ENCODE results near the gene QKI. TPM values are rescaled to one million over a fixed set of nuclear protein-coding genes. Genes with fewer than 3 reads are reported as not detected.

The QKI gene
- total RNA-seq, 1 donor from 2014 or later, result 247 TPM

- no peaks in the 10 kb centered on the region for H3K4me1 ChIP-seq
- no peak overlapping the region for H3K27ac ChIP-seq
- H3K27me3 ChIP-seq (ENCODE audit: low read depth), result no peaks in the 10 kb centered on the region
- peaks cover 61% of the 10 kb centered on the region for H3K36me3 ChIP-seq
- no peak overlapping the region for H3K4me3 ChIP-seq
- ATAC-seq (no peak), DNase-seq (no peak)
- intact Hi-C loops (cut with DNase I), result no loop called here
- no peaks in the 10 kb centered on the region for H3K9me3 ChIP-seq
- no peak for TF ChIP-seq CTCF (IDR thresholded peaks at IDR 0.05)
Measured at GRCh38 chr6:163566056-163566455, 151.5 kb downstream of the QKI start.

- DNase-seq (no peak), ATAC-seq (no peak)
- H3K4me1 ChIP-seq, result no peaks in the 10 kb centered on the region
- H3K36me3 ChIP-seq, result peaks cover 53% of the 10 kb centered on the region
- intact Hi-C loops (cut with DNase I), result no loop called here
- H3K4me3 ChIP-seq, result no peak overlapping the region
- no peak for TF ChIP-seq CTCF (IDR thresholded peaks at IDR 0.05)
- no peak overlapping the region for H3K27ac ChIP-seq
- no peaks in the 10 kb centered on the region for H3K27me3 ChIP-seq (ENCODE audit: low read depth)
- H3K9me3 ChIP-seq, result no peaks in the 10 kb centered on the region
Measured at GRCh38 chr6:163568275-163568674, 153.8 kb downstream of the QKI start.

- TF ChIP-seq CTCF (IDR thresholded peaks at IDR 0.05), result no peak
- intact Hi-C loops (cut with DNase I), result no loop called here
- ATAC-seq, result no peak
Measured at GRCh38 chr6:163570579-163571231, 156.2 kb downstream of the QKI start.

GRCh38 chr6:163571730-163572129, 157.2 kb downstream of the QKI start:
- no peak for ATAC-seq
- Histone ChIP-seq H3K4me3 (no peak overlapping the region), H3K4me1 (no peaks in the 10 kb centered on the region), H3K36me3 (peaks cover 36% of the 10 kb centered on the region), H3K27ac (no peak overlapping the region), H3K27me3 (ENCODE audit: low read depth) (no peaks in the 10 kb centered on the region), H3K9me3 (no peaks in the 10 kb centered on the region)
- intact Hi-C loops (cut with DNase I), result no loop called here
- TF ChIP-seq CTCF (IDR thresholded peaks at IDR 0.05), result no peak
- no peak for DNase-seq

More at GRCh38 chr6:163570579-163571231, 156.2 kb downstream of the QKI start:
- Histone ChIP-seq H3K9me3 (no peaks in the 10 kb centered on the region), H3K36me3 (peaks cover 42% of the 10 kb centered on the region), H3K27me3 (ENCODE audit: low read depth) (no peaks in the 10 kb centered on the region), H3K27ac (no peak overlapping the region), H3K4me3 (no peak overlapping the region), H3K4me1 (no peaks in the 10 kb centered on the region)
- DNase-seq, result no peak

GRCh38 chr6:163572612-163573011, 158.1 kb downstream of the QKI start:
- no peak overlapping the region for H3K4me3 ChIP-seq
- no peaks in the 10 kb centered on the region for H3K27me3 ChIP-seq (ENCODE audit: low read depth)
- peaks cover 31% of the 10 kb centered on the region for H3K36me3 ChIP-seq
- DNase-seq (no peak), ATAC-seq (peak; percentile 35 to 80)
- H3K9me3 ChIP-seq, result no peaks in the 10 kb centered on the region
- no peaks in the 10 kb centered on the region for H3K4me1 ChIP-seq
- H3K27ac ChIP-seq, result no peak overlapping the region
- intact Hi-C loops (cut with DNase I), result no loop called here
- no peak for TF ChIP-seq CTCF (IDR thresholded peaks at IDR 0.05)
